ENCODE measurements around the gene IER3IP1. TPM values are rescaled to one million over a fixed set of nuclear protein-coding genes. Genes with fewer than 3 reads are reported as not detected.
"Not testable (repeated sequence)": the region's sequence is repeated elsewhere in the genome, so short reads cannot be mapped to it uniquely, and the experiment has no call there.

Gene IER3IP1
- total RNA-seq, 1 donor from 2014 or later = 14.7 TPM

DNA sequence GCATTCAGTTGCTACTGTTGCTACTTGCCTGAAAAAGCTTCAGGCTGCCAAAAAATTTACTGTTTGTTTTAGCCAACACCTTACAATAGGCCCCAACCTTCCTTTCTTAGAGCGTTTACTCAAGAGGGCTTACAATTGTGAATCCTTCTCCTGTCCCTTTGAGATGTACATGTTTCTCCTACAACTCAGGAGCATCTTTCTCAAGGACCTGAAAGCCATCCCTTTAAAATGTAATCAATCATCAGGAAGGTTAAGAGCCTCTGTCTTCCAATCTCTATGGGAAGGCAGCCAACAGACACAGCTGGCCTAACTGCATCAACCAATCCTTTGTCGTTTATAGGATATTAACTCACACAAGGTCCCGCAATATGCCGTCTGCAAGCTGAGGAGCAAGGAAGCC, 3.4 kb upstream of the IER3IP1 start:
- intact Hi-C loops (cut with micrococcal nuclease) = loop anchor here (10.0 kb wide), 2 partner anchors 265 to 745 kb away; partner anchors contain the start of genes KATNAL2 and PIAS2
- no peak overlapping the region for H3K27ac Mint-ChIP-seq

DNA sequence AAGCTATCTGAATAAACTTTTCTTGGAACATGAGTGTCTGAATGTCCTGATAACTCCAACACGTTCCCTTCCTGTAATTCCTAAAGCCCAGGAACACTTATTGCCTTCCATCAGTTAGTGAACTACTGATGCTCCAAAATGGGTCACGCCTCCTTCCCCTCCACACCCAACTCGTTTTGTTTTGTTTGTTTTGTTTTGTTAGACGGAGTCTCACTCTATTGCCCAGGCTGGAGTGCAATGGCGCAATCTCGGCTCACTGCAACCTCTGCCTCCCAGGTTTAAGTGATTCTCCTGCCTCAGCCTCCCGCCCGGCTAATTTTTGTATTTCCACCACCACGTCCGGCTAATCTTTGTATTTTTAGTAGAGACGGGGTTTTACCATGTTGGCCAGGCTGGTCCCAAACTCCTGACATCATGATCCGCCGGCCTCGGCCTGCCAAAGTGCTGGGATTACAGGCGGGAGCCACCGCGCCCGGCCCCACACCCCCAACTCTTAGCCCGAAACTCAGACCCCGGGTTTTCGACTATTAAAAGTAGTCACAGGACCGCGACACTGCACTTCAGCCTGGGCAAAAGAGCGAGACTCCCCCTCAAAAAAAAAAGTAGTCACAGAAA, 774 bp downstream of the IER3IP1 start:
- peaks cover 3% of the 10 kb centered on the region for H3K27me3 Mint-ChIP-seq (ENCODE audit: insufficient read depth)
- intact Hi-C loops (cut with micrococcal nuclease) = loop anchor here (1.0 to 10.0 kb wide), 3 partner anchors 12 to 749 kb away; partner anchors contain the start of genes KATNAL2 and PIAS2
- peak overlapping the region; percentile 46 for H3K27ac Mint-ChIP-seq
- H3K4me1 Mint-ChIP-seq (ENCODE audit: low read depth) = no peaks in the 10 kb centered on the region
- H3K36me3 Mint-ChIP-seq (ENCODE audit: low read depth) = peaks cover 2% of the 10 kb centered on the region
- no peak for DNase-seq (ENCODE audit: low spot score)
- no peak overlapping the region for H3K4me3 Mint-ChIP-seq
- no peaks in the 10 kb centered on the region for H3K9me3 Mint-ChIP-seq

More for the DNA sequence above, 3.4 kb upstream of the IER3IP1 start:
- no peak overlapping the region for H3K4me3 Mint-ChIP-seq
- no peak for DNase-seq (ENCODE audit: low spot score)
- peaks cover 3% of the 10 kb centered on the region for H3K27me3 Mint-ChIP-seq (ENCODE audit: insufficient read depth)
- H3K4me1 Mint-ChIP-seq (ENCODE audit: low read depth) = no peaks in the 10 kb centered on the region
- H3K36me3 Mint-ChIP-seq (ENCODE audit: low read depth) = peaks cover 2% of the 10 kb centered on the region
- H3K9me3 Mint-ChIP-seq = peaks cover 6% of the 10 kb centered on the region

DNA sequence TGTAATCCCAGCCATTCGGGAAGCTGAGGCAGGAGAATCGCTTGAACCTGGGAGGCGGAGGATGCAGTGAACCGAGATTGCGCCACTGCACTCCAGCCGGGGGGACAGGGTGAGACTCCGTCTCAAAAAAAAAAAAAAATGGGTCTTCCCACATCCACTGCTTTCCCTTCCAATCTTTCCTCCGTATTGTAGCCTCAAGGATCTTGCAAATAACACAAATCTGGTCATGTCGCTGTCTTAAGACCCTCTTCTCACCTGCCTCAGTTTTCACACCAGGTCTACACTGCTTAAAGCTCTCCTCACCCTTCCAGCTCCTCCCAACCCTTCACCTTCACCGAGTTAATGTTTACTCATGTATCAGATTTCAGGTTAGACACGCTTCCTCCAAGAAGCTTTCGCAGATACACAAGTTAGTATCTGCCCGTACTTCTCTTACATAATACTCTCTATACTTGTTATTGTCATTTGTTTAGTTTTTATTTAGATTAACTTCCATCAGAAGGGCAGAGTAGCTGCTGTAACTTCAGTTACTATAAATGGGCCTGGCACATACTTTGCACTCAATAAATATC, 1.5 kb downstream of the IER3IP1 start:
- intact Hi-C loops (cut with micrococcal nuclease) = loop anchor here (1.0 to 10.0 kb wide), 3 partner anchors 11 to 750 kb away; partner anchors contain the start of genes KATNAL2 and PIAS2
- peaks cover 3% of the 10 kb centered on the region for H3K27me3 Mint-ChIP-seq (ENCODE audit: insufficient read depth)
- DNase-seq (ENCODE audit: low spot score) = no peak

DNA sequence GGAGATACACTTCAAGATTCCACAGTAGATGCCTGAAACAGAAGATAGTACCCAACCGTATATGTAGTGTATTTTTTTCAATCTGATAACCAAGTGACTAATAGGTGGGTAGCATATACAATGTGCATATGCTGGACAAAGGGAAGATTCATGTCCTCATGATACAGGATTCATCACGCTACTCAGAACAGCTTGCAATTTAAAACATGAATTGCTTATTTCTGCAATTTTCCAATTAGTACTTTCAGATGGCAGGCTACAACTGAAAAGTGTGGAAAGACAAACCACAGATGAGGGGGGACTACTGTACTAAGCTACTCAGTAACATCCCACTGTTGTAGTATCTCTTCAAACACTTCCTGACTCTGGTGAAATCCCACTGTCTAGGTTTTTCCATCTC, 3.7 kb downstream of the IER3IP1 start:
- peaks cover 3% of the 10 kb centered on the region for H3K27me3 Mint-ChIP-seq (ENCODE audit: insufficient read depth)
- H3K36me3 Mint-ChIP-seq (ENCODE audit: low read depth) = peaks cover 2% of the 10 kb centered on the region
- no peaks in the 10 kb centered on the region for H3K9me3 Mint-ChIP-seq
- peaks cover 11% of the 10 kb centered on the region for H3K4me1 Mint-ChIP-seq (ENCODE audit: low read depth)
- no peak for DNase-seq (ENCODE audit: low spot score)
- no peak overlapping the region for H3K27ac Mint-ChIP-seq
- no peak overlapping the region for H3K4me3 Mint-ChIP-seq
- intact Hi-C loops (cut with micrococcal nuclease) = loop anchor here (10.0 kb wide), 2 partner anchors 258 to 752 kb away; partner anchors contain the start of genes KATNAL2 and PIAS2

More for the DNA sequence above, 1.5 kb downstream of the IER3IP1 start:
- H3K27ac Mint-ChIP-seq = no peak overlapping the region
- H3K9me3 Mint-ChIP-seq = no peaks in the 10 kb centered on the region
- no peaks in the 10 kb centered on the region for H3K4me1 Mint-ChIP-seq (ENCODE audit: low read depth)
- H3K36me3 Mint-ChIP-seq (ENCODE audit: low read depth) = peaks cover 2% of the 10 kb centered on the region
- H3K4me3 Mint-ChIP-seq = no peak overlapping the region

DNA sequence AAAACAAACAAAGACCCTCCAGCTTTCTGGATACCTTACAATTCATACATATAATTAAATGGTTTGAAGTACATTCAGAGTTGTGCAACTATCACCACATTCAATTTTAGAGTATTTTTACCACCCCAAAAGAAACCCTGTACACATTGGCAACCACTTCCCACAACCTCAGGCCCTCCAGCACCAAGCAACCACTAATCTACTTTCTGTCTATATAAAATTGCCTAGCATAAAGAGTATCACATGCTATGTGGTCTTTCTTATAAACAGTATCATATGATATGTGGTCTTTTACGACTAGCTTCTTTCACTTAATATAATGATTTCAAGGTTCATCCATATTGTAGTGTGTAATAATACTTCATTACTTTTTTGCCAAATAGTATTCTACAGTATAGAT, 7.3 kb downstream of the IER3IP1 start:
- H3K27me3 Mint-ChIP-seq (ENCODE audit: insufficient read depth) = no peaks in the 10 kb centered on the region
- H3K4me1 Mint-ChIP-seq (ENCODE audit: low read depth) = peaks cover 28% of the 10 kb centered on the region
- peaks cover 2% of the 10 kb centered on the region for H3K36me3 Mint-ChIP-seq (ENCODE audit: low read depth)
- intact Hi-C loops (cut with micrococcal nuclease) = no loop called here
- H3K4me3 Mint-ChIP-seq = no peak overlapping the region
- no peak for DNase-seq (ENCODE audit: low spot score)
- no peaks in the 10 kb centered on the region for H3K9me3 Mint-ChIP-seq
- H3K27ac Mint-ChIP-seq = no peak overlapping the region

DNA sequence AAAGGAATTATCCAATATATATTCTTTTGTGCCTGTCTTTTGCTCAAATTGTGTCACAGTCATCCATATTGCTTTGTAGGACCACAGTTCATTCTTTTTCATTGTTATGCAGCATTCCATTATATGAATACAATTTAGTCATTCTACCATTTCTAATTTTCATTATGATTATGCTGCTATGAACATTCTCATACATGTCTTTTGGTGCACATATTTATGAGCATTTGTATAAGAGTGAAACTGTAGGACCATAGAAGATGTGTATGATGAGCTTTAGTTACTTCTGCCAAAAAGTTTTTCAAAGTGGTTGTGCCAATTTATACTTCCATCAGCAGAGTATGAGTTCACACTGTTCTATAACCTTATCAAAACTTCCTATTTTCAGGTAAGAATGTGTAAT, 7.7 kb downstream of the IER3IP1 start:
- Mint-ChIP-seq H3K36me3 (ENCODE audit: low read depth) (peaks cover 4% of the 10 kb centered on the region), H3K27me3 (ENCODE audit: insufficient read depth) (no peaks in the 10 kb centered on the region), H3K27ac (no peak overlapping the region), H3K4me1 (ENCODE audit: low read depth) (peaks cover 32% of the 10 kb centered on the region), H3K9me3 (no peaks in the 10 kb centered on the region), H3K4me3 (no peak overlapping the region)
- no peak for DNase-seq (ENCODE audit: low spot score)
- intact Hi-C loops (cut with micrococcal nuclease) = no loop called here

DNA sequence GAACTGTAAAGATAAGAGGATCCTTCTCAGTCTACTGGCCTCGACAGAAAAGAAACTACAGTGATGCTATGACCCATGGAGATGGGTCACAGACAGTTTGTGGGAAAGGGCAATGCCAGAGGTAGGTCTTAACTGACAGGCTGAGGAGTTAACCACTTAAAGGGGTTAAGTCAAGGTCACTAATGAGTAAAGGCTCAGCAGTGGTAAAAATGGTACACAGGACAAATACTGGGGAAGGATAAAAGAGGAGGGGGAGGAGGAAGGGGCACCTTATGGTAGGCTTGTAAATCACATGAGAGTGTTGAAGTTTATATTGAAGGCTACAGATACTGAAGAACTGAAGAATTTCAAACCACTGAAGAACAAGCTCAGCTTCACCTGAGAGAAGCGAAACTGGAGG, 9.9 kb downstream of the IER3IP1 start:
- no peak for DNase-seq (ENCODE audit: low spot score)
- no peaks in the 10 kb centered on the region for H3K27me3 Mint-ChIP-seq (ENCODE audit: insufficient read depth)
- no peaks in the 10 kb centered on the region for H3K9me3 Mint-ChIP-seq
- peaks cover 6% of the 10 kb centered on the region for H3K36me3 Mint-ChIP-seq (ENCODE audit: low read depth)
- peaks cover 37% of the 10 kb centered on the region for H3K4me1 Mint-ChIP-seq (ENCODE audit: low read depth)
- intact Hi-C loops (cut with micrococcal nuclease) = no loop called here
- H3K4me3 Mint-ChIP-seq = no peak overlapping the region
- H3K27ac Mint-ChIP-seq = no peak overlapping the region

DNA sequence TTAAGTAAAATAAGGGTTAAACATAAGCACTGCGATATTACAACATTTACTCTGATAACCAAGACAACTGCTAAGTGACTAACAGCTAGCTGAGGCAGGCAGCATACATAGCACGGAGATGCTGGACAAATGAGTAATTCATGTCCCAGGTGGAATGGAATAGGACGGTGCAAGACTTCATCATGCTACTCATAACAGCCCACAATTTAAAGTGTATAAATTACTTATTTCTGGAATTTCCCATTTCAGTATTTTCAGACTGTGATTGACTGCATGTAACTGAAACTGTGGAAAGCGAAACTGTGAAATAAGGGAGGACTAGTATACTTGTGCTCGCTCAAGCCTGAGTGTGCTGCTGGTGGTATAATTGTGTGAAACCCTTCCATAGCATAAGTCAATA, 12.9 kb downstream of the IER3IP1 start:
- intact Hi-C loops (cut with micrococcal nuclease) = loop anchor here (1.0 kb wide), 2 partner anchors 12 to 43 kb away; no protein-coding TSS in a partner anchor
- Mint-ChIP-seq H3K4me3 (no peak overlapping the region), H3K27me3 (ENCODE audit: insufficient read depth) (no peaks in the 10 kb centered on the region), H3K36me3 (ENCODE audit: low read depth) (peaks cover 8% of the 10 kb centered on the region), H3K9me3 (no peaks in the 10 kb centered on the region), H3K27ac (no peak overlapping the region), H3K4me1 (ENCODE audit: low read depth) (peaks cover 27% of the 10 kb centered on the region)
- no peak for DNase-seq (ENCODE audit: low spot score)

DNA sequence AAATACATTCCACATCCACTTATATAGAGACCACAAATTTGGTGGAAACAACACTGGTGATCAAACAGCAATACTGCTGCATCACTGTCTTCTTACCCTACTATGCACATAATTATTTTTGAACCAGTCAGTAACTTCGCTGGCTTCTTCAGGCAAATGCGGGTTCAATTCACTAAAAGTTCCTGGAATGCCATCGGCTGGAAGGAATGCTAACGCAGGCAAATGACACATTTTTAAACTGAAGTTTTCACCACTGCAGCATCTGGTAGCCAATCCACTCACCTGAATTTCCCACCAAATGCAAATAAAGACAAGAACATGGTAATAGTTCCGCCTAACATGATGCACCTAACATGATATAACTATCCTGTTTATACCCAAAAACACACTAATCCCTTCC, 15.9 kb downstream of the IER3IP1 start:
- peaks cover 14% of the 10 kb centered on the region for H3K4me1 Mint-ChIP-seq (ENCODE audit: low read depth)
- H3K27me3 Mint-ChIP-seq (ENCODE audit: insufficient read depth) = no peaks in the 10 kb centered on the region
- no peak for DNase-seq (ENCODE audit: low spot score)
- H3K4me3 Mint-ChIP-seq = no peak overlapping the region
- no peak overlapping the region for H3K27ac Mint-ChIP-seq
- H3K9me3 Mint-ChIP-seq = no peaks in the 10 kb centered on the region
- intact Hi-C loops (cut with micrococcal nuclease) = no loop called here
- peaks cover 13% of the 10 kb centered on the region for H3K36me3 Mint-ChIP-seq (ENCODE audit: low read depth)

DNA sequence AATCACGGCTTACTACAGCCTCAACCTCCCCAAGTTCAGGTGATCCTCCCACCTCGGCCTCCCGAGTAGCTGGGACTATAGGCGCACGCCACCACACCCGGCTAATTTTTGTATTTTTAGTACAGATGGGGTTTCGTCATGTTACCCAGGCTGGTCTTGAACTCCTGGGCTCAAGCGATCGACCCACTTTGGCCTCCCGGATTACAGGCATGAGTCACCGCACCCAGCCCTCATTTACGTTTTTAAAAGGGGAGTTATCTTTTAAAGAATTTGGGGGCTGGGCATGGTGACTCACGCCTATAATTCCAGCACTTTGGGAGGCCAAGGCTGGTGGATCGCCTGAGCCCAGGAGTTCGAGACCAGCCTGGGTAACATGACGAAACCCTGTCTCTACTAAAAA, 17.8 kb downstream of the IER3IP1 start:
- H3K27ac Mint-ChIP-seq; H3K9me3 Mint-ChIP-seq; intact Hi-C loops (cut with micrococcal nuclease); H3K4me3 Mint-ChIP-seq; H3K27me3 Mint-ChIP-seq (ENCODE audit: insufficient read depth); DNase-seq (ENCODE audit: low spot score); H3K4me1 Mint-ChIP-seq (ENCODE audit: low read depth): not testable (repeated sequence)
- H3K36me3 Mint-ChIP-seq (ENCODE audit: low read depth) = peaks cover 16% of the 10 kb centered on the region

DNA sequence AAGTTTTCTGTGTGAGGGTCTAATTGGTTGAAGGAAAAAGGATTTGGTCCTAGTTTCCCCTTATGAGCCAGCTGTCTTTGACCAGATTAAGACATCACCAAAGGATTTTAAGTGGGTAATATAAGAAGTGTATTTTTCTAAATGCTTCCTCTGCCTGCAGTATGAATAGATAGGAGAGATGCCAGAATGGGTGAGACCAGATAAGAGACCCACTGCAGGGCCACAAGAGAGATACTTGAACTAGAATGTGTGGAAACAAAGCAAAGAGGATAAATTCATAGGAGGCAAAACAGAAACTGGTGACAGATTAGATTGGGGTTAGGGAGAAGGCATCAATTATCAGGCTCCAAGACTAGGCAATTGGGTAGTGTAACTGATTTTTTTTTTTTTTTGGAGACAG, 24.7 kb downstream of the IER3IP1 start:
- Mint-ChIP-seq H3K36me3 (ENCODE audit: low read depth) (peaks cover 21% of the 10 kb centered on the region), H3K27me3 (ENCODE audit: insufficient read depth) (no peaks in the 10 kb centered on the region), H3K4me3 (peak overlapping the region; percentile 95), H3K9me3 (no peaks in the 10 kb centered on the region), H3K4me1 (ENCODE audit: low read depth) (peaks cover 35% of the 10 kb centered on the region), H3K27ac (peak overlapping the region; percentile 95)
- no peak for DNase-seq (ENCODE audit: low spot score)
- intact Hi-C loops (cut with micrococcal nuclease) = no loop called here

DNA sequence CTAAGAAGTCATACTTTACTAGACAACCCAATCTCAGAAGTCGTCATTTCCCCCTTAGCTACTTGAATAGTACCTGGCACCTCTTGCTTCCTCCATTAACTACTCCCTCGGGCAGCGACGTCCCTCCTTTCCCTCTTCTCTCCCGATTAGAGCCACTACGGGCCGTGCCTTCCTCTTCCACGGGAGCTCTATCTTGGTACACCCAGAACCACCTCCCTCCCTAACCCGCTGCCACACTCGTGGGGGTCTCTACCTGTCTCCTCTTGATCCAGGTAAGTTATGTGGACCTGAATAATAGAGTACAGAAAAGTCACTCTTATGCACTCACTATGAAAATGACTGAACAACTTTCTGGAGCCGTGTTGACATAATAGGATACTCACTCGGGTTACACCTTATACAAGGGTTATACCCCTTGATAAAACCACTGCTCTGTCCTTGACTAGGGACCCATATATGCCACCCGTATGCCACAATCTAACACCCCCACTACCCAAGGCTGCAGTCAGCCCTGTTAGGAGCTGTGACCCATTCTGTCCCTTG, 25.3 kb downstream of the IER3IP1 start:
- no peak for DNase-seq (ENCODE audit: low spot score)
- Mint-ChIP-seq H3K36me3 (ENCODE audit: low read depth) (peaks cover 19% of the 10 kb centered on the region), H3K27me3 (ENCODE audit: insufficient read depth) (no peaks in the 10 kb centered on the region), H3K4me3 (peak overlapping the region; percentile 95), H3K4me1 (ENCODE audit: low read depth) (peaks cover 35% of the 10 kb centered on the region), H3K27ac (peak overlapping the region; percentile 95), H3K9me3 (no peaks in the 10 kb centered on the region)
- intact Hi-C loops (cut with micrococcal nuclease) = loop anchor here (1.0 kb wide), 2 partner anchors 25 to 31 kb away; partner anchors contain the start of gene IER3IP1

All from activated T-helper 1 cell treated with anti-CD3 and anti-CD28 coated beads, Interleukin-12 subunit alpha, Interleukin-12 subunit beta, Interleukin-2, Interleukin-4 antibody, amounts not matched to agents 30 ng/mL and 10 ng/mL and 1 ng/mL, durations not matched to agents 14 hours and 24 hours and 36 hours (primary cell).